DND-41 (cell line): ENCODE data around the gene GDPD1.

Experiments used
- ATAC-seq: fragments of 200-7000 bp; cut with Tn5 transposase; 3 replicates; pipeline ENCODE4 v1.9.1; 2021; ENCODE audit warnings: low read depth; ENCODE audit not compliant: insufficient read depth
- DNase-seq: peaks from one replicate; pipeline ENCODE4 v3.0.0-alpha.2; 2020
- H2AFZ ChIP-seq: 2 replicates; pipeline ENCODE4 v1.6.0; 2012; ENCODE audit warnings: low read depth, low read length
- H3K27ac ChIP-seq: 2 replicates; pipeline ENCODE4 v1.5.1; 2012; ENCODE audit warnings: low read length, inconsistent platforms
- H3K27me3 ChIP-seq: fragments of 200-600 bp; sonication (generic); 2 replicates; pipeline ENCODE4 v1.6.0; 2012; ENCODE audit warnings: low read length, mild to moderate bottlenecking, inconsistent platforms; ENCODE audit not compliant: insufficient read depth, poor library complexity
- H3K36me3 ChIP-seq: 2 replicates; pipeline ENCODE4 v1.5.1; 2012; ENCODE audit warnings: low read length, inconsistent platforms; ENCODE audit not compliant: insufficient read depth
- H3K4me1 ChIP-seq: 2 replicates; pipeline ENCODE4 v1.5.1; 2012; ENCODE audit warnings: mild to moderate bottlenecking, low read length; ENCODE audit not compliant: insufficient read depth
- H3K4me2 ChIP-seq: 2 replicates; pipeline ENCODE4 v1.6.0; 2012; ENCODE audit warnings: mild to moderate bottlenecking, moderate library complexity, low read length, inconsistent platforms; ENCODE audit not compliant: insufficient read depth
- H3K4me3 ChIP-seq, 2 experiments: fragments of 200-600 bp in 1 of 2; shearing (Covaris generic) in 1 of 2; 2 replicates each; pipeline ENCODE4 v1.5.1; 2012 to 2016; ENCODE audit warnings: inconsistent platforms in 2 of 2, low read length in 2 of 2, mild to moderate bottlenecking in 2 of 2, low read depth in 1 of 2, moderate library complexity in 1 of 2
- H3K79me2 ChIP-seq: 2 replicates; pipeline ENCODE4 v1.6.0; 2012; ENCODE audit warnings: low read length, inconsistent platforms; ENCODE audit not compliant: insufficient read depth
- H3K9ac ChIP-seq: 2 replicates; pipeline ENCODE4 v1.6.0; 2012; ENCODE audit warnings: low read depth, mild to moderate bottlenecking, inconsistent platforms, low read length, moderate library complexity
- H3K9me3 ChIP-seq: 2 replicates; pipeline ENCODE4 v1.5.1; 2012; ENCODE audit warnings: low read length, moderate library complexity, mild to moderate bottlenecking, inconsistent platforms; ENCODE audit not compliant: insufficient read depth, severe bottlenecking
- H4K20me1 ChIP-seq: 2 replicates; pipeline ENCODE4 v1.6.0; 2012; ENCODE audit warnings: low read length; ENCODE audit not compliant: insufficient read depth
- EZH2 ChIP-seq: IDR thresholded peaks from 3 replicates; pipeline ENCODE4 v1.6.1; 2012; ENCODE audit warnings: borderline replicate concordance, low read depth, mild to moderate bottlenecking, moderate library complexity, low read length, inconsistent platforms; ENCODE audit not compliant: severe bottlenecking
- TF ChIP-seq, protein P1 (sequence below): IDR thresholded peaks from 2 replicates; pipeline ENCODE4 v1.5.1; 2012; ENCODE audit warnings: borderline replicate concordance, low read length, moderate library complexity, mild to moderate bottlenecking; ENCODE audit not compliant: poor library complexity, severe bottlenecking; ENCODE audit errors: extremely low read depth

GDPD1 gene

DNA sequence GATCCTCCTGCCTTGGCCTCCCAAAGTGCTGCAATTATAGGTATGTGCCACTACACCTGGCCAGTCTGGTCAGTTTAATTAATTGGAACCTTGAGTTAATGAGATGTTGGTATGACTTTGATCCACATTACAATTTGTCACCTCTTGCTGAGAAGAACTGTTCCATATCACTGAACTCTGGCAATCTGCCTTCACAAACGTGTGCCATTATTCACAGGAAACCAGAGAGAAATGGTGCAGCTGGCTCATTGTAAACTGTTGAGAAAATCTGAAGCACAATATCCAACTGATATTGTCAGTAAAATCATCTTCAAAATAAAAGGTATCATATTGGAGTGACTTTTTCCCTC lies 71.8 kb downstream of the GDPD1 start:
- peaks cover 8% of the 10 kb centered on the region; the same call in 1 of the 2 replicates for H3K4me1 ChIP-seq
- no peak overlapping the region for H3K4me2 ChIP-seq
- DNase-seq, result no peak
- no peaks in the 10 kb centered on the region for H3K79me2 ChIP-seq
- H3K9me3 ChIP-seq, result no peaks in the 10 kb centered on the region
- no peak overlapping the region for H3K4me3 ChIP-seq
- no peaks in the 10 kb centered on the region for H3K36me3 ChIP-seq
- no peaks in the 10 kb centered on the region for H3K27me3 ChIP-seq
- H4K20me1 ChIP-seq, result no peaks in the 10 kb centered on the region
- no peak for TF ChIP-seq EZH2
- TF ChIP-seq, protein P1, sequence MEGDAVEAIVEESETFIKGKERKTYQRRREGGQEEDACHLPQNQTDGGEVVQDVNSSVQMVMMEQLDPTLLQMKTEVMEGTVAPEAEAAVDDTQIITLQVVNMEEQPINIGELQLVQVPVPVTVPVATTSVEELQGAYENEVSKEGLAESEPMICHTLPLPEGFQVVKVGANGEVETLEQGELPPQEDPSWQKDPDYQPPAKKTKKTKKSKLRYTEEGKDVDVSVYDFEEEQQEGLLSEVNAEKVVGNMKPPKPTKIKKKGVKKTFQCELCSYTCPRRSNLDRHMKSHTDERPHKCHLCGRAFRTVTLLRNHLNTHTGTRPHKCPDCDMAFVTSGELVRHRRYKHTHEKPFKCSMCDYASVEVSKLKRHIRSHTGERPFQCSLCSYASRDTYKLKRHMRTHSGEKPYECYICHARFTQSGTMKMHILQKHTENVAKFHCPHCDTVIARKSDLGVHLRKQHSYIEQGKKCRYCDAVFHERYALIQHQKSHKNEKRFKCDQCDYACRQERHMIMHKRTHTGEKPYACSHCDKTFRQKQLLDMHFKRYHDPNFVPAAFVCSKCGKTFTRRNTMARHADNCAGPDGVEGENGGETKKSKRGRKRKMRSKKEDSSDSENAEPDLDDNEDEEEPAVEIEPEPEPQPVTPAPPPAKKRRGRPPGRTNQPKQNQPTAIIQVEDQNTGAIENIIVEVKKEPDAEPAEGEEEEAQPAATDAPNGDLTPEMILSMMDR, result no peak
- H3K9ac ChIP-seq, result no peak overlapping the region
- H3K27ac ChIP-seq, result no peak overlapping the region
- H2AFZ ChIP-seq, result no peak overlapping the region
- ATAC-seq, result no peak

DNA sequence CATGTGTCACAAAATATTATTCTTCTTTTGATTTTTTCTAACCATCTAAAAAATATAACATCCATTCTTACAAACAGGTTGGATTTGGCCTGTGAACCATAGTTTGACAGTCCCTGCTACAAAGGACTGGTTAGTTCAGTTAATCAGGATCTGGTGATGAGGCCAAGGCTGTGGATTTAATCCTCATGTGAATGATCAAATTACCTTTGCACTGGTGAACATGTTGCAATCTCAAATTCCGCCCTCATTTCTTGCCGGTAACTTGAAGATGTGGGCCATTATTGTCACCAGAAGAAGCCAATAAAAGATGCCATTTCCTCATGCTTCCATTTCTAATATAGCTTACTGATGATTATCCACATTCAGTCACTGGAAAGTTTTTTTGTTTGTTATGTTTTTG lies 75.9 kb downstream of the GDPD1 start:
- H3K9me3 ChIP-seq, result no peaks in the 10 kb centered on the region
- H3K27me3 ChIP-seq, result no peaks in the 10 kb centered on the region
- DNase-seq (no peak), ATAC-seq (no peak)
- H3K27ac ChIP-seq, result no peak overlapping the region
- H2AFZ ChIP-seq, result no peak overlapping the region
- no peak overlapping the region for H3K9ac ChIP-seq
- H3K36me3 ChIP-seq, result no peaks in the 10 kb centered on the region
- no peaks in the 10 kb centered on the region for H3K4me1 ChIP-seq
- TF ChIP-seq EZH2, result no peak
- TF ChIP-seq, protein P1, result no peak
- no peaks in the 10 kb centered on the region for H3K79me2 ChIP-seq
- no peak overlapping the region for H3K4me3 ChIP-seq
- no peaks in the 10 kb centered on the region for H4K20me1 ChIP-seq
- no peak overlapping the region for H3K4me2 ChIP-seq

DNA sequence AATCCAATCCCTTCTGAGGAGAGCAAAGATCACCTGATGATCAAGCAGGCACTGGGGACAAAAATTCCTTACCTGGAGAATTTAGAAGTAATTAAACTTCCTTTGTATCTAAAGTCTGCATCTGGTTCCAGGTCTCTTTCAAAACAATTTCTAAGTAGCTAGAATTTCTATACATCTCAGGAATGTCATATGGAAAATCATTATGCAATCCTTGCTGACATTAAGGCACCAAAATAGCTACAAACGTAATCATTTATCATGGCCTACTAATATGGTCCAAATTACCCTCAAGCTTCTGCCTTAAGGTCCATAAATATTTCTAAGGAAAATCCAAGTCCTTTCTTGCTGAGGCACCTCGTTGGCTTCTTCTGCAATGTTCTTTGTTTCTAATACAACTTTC lies 78.2 kb downstream of the GDPD1 start:
- no peak overlapping the region for H3K9ac ChIP-seq
- ATAC-seq (no peak), DNase-seq (no peak)
- no peaks in the 10 kb centered on the region for H3K4me1 ChIP-seq
- H2AFZ ChIP-seq, result no peak overlapping the region
- no peak for TF ChIP-seq EZH2
- TF ChIP-seq, protein P1, result no peak
- no peak overlapping the region for H3K4me3 ChIP-seq
- H3K27me3 ChIP-seq, result no peaks in the 10 kb centered on the region
- no peaks in the 10 kb centered on the region for H3K79me2 ChIP-seq
- H3K9me3 ChIP-seq, result no peaks in the 10 kb centered on the region
- no peak overlapping the region for H3K4me2 ChIP-seq
- no peaks in the 10 kb centered on the region for H4K20me1 ChIP-seq
- no peak overlapping the region for H3K27ac ChIP-seq
- no peaks in the 10 kb centered on the region for H3K36me3 ChIP-seq
